GM18517 (cell line): ENCODE data around the gene SOS1.
"Not testable (repeated sequence)": the region's sequence is repeated elsewhere in the genome, so short reads cannot be mapped to it uniquely, and the experiment has no call there.

ENCODE experiments used
- ATAC-seq: cut with Tn5 transposase; IDR thresholded peaks from one replicate; pipeline ENCODE4 v1.9.1; 2021; ENCODE audit warnings: mild to moderate bottlenecking, moderate library complexity; ENCODE audit not compliant: unreplicated experiment

Gene SOS1

GRCh38 chr2:39139511-39140237, 18.8 kb upstream of the SOS1 start:
- ATAC-seq = no peak

GRCh38 chr2:39138837-39139211, 18.0 kb upstream of the SOS1 start:
- ATAC-seq = no peak

- not testable (repeated sequence) for ATAC-seq
Observed at GRCh38 chr2:39138187-39138836, 17.5 kb upstream of the SOS1 start.

GRCh38 chr2:39136799-39137198, 15.9 kb upstream of the SOS1 start:
- no peak for ATAC-seq

GRCh38 chr2:39135690-39136259, 14.9 kb upstream of the SOS1 start:
- no peak for ATAC-seq

GRCh38 chr2:39133215-39133851, 12.5 kb upstream of the SOS1 start:
- ATAC-seq = no peak

GRCh38 chr2:39128919-39129391, 8.1 kb upstream of the SOS1 start:
- peak; percentile 58 for ATAC-seq

- ATAC-seq = peak; percentile 66
Observed at GRCh38 chr2:39127973-39128372, 7.1 kb upstream of the SOS1 start.

- ATAC-seq = peak; percentile 0
Observed at GRCh38 chr2:39124746-39125057, 3.9 kb upstream of the SOS1 start.

- ATAC-seq = peak; percentile 42
Observed at GRCh38 chr2:39124000-39124745, 3.3 kb upstream of the SOS1 start.

- ATAC-seq = no peak
Observed at GRCh38 chr2:39123436-39123999, 2.7 kb upstream of the SOS1 start.

- no peak for ATAC-seq
Observed at GRCh38 chr2:39121523-39122063, 742 bp upstream of the SOS1 start.

- ATAC-seq = peak; percentile 24
Observed at GRCh38 chr2:39120521-39120770, 405 bp downstream of the SOS1 start.

- peak; percentile 27 for ATAC-seq
Observed at GRCh38 chr2:39119732-39120520, 925 bp downstream of the SOS1 start.

- ATAC-seq = no peak
Observed at GRCh38 chr2:39118786-39119499, 1.9 kb downstream of the SOS1 start.

- ATAC-seq = no peak
Observed at GRCh38 chr2:39115556-39115955, 5.3 kb downstream of the SOS1 start.

- ATAC-seq = no peak
Observed at GRCh38 chr2:39114771-39115170, 6.1 kb downstream of the SOS1 start.

- ATAC-seq = no peak
Observed at GRCh38 chr2:39109537-39109936, 11.3 kb downstream of the SOS1 start.

GRCh38 chr2:39108377-39108776, 12.5 kb downstream of the SOS1 start:
- no peak for ATAC-seq
